Measurements from ENCODE around the gene YBX1. TPM values are rescaled to one million over a fixed set of nuclear protein-coding genes. Genes with fewer than 3 reads are reported as not detected.
"Not testable (repeated sequence)": the region's sequence is repeated elsewhere in the genome, so short reads cannot be mapped to it uniquely, and the experiment has no call there.

The YBX1 gene
- total RNA-seq, 4 donors from 2014 or later: 236 to 470 (median 287) TPM

GRCh38 chr1:42723511-42723910 lies 41.3 kb downstream of the YBX1 start:
- Histone ChIP-seq H3K36me3 (no peaks in the 10 kb centered on the region), H3K27ac (no peak overlapping the region), H3K9me3 (no peaks in the 10 kb centered on the region), H3K4me1 (peaks cover 0 to 6% (median 0%) of the 10 kb centered on the region in 4 donors), H3K27me3 (no peaks in the 10 kb centered on the region), H3K4me3 (no peak overlapping the region)
- DNase-seq: no peak
- TF ChIP-seq CTCF (IDR thresholded peaks at IDR 0.05) (no peak), POLR2A (IDR thresholded peaks at IDR 0.05) (no peak)

- not testable (repeated sequence) for H3K27me3 ChIP-seq, H3K4me3 ChIP-seq, DNase-seq, H3K4me1 ChIP-seq, H3K36me3 ChIP-seq, H3K9me3 ChIP-seq, H3K27ac ChIP-seq
Observed at GRCh38 chr1:42725820-42726219, 43.6 kb downstream of the YBX1 start.

GRCh38 chr1:42730002-42730401 lies 47.8 kb downstream of the YBX1 start:
- Histone ChIP-seq H3K4me3 (no peak overlapping the region), H3K36me3 (no peaks in the 10 kb centered on the region), H3K27me3 (no peaks in the 10 kb centered on the region), H3K27ac (no peak overlapping the region), H3K4me1 (peaks cover 0 to 6% (median 0%) of the 10 kb centered on the region in 4 donors), H3K9me3 (no peaks in the 10 kb centered on the region)
- TF ChIP-seq CTCF (IDR thresholded peaks at IDR 0.05): no peak
- TF ChIP-seq POLR2A (IDR thresholded peaks at IDR 0.05): no peak
- no peak for DNase-seq

- Histone ChIP-seq H3K36me3 (no peaks in the 10 kb centered on the region), H3K27ac (no peak overlapping the region), H3K4me1 (peaks cover 0 to 6% (median 3%) of the 10 kb centered on the region in 4 donors), H3K4me3 (no peak overlapping the region), H3K27me3 (no peaks in the 10 kb centered on the region), H3K9me3 (no peaks in the 10 kb centered on the region)
- peak in 1 of 3 donors; percentile 69 for DNase-seq
- TF ChIP-seq POLR2A (IDR thresholded peaks at IDR 0.05) (no peak), CTCF (IDR thresholded peaks at IDR 0.05) (peak in 3 of 6 experiments; percentile 40 to 58 (median 42))
Observed at GRCh38 chr1:42730988-42731387, 48.8 kb downstream of the YBX1 start.

GRCh38 chr1:42731585-42731984 lies 49.4 kb downstream of the YBX1 start:
- TF ChIP-seq POLR2A (IDR thresholded peaks at IDR 0.05) (no peak), CTCF (IDR thresholded peaks at IDR 0.05) (no peak)
- H3K4me1 ChIP-seq: peaks cover 0 to 12% (median 3%) of the 10 kb centered on the region in 4 donors
- no peaks in the 10 kb centered on the region for H3K36me3 ChIP-seq
- no peak overlapping the region for H3K27ac ChIP-seq
- no peak for DNase-seq
- no peaks in the 10 kb centered on the region for H3K27me3 ChIP-seq
- H3K9me3 ChIP-seq: no peaks in the 10 kb centered on the region
- H3K4me3 ChIP-seq: no peak overlapping the region

- TF ChIP-seq CTCF (IDR thresholded peaks at IDR 0.05) (no peak), POLR2A (IDR thresholded peaks at IDR 0.05) (no peak)
- Histone ChIP-seq H3K4me1 (peaks cover 0 to 17% (median 3%) of the 10 kb centered on the region in 4 donors), H3K36me3 (no peaks in the 10 kb centered on the region), H3K27me3 (no peaks in the 10 kb centered on the region), H3K27ac (no peak overlapping the region), H3K4me3 (no peak overlapping the region), H3K9me3 (no peaks in the 10 kb centered on the region)
- no peak for DNase-seq
Observed at GRCh38 chr1:42732126-42732680, 50.0 kb downstream of the YBX1 start.

All from Peyer's patch (tissue), 4 donors.